ENCODE results near the gene SERPINB11.

DNA sequence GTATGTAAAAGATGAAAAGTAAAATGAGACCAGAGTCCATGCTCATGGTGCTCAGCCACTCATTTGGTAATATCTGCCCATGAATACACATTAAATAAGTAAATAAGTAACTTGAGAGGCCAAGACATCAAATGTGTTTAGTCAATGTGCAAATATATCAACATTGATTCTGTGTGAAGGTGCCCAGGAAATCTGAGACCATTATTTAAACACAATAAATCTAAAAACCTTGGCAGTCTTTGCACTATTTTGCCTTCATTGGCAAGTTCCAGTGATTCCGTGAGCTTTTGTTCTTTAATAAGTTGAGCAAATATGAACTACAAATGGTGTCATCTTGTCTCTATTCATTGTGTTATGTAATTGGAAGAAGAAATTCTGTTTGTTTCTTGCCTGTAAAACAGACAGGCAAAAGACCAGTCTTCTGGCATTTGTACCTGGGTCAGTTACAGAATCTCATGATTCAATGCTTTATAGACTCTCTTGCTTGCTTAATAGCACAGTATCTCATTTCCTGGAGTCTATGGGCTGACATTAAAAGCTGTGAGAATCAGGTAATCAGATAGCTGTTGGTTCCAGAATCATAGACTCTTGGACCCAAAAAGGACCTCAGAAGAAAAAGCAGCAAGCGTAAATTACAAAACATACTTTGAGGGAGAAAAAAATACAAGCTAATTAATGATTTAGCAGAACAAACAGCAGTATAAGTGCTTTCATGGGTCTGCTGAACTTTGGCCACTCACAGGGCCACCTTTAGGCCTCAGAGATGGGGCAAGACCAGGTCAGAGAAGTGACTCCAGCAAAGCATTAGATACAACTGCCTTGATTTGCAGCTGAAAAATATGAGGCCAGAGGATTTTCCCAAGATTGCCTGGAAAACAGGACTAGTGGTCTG is 21.1 kb upstream of the SERPINB11 start:
- TF ChIP-seq, protein P1, sequence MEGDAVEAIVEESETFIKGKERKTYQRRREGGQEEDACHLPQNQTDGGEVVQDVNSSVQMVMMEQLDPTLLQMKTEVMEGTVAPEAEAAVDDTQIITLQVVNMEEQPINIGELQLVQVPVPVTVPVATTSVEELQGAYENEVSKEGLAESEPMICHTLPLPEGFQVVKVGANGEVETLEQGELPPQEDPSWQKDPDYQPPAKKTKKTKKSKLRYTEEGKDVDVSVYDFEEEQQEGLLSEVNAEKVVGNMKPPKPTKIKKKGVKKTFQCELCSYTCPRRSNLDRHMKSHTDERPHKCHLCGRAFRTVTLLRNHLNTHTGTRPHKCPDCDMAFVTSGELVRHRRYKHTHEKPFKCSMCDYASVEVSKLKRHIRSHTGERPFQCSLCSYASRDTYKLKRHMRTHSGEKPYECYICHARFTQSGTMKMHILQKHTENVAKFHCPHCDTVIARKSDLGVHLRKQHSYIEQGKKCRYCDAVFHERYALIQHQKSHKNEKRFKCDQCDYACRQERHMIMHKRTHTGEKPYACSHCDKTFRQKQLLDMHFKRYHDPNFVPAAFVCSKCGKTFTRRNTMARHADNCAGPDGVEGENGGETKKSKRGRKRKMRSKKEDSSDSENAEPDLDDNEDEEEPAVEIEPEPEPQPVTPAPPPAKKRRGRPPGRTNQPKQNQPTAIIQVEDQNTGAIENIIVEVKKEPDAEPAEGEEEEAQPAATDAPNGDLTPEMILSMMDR (IDR thresholded peaks at IDR 0.05), result no peak
- TF ChIP-seq EZH2 (IDR thresholded peaks at IDR 0.05; ENCODE audit: borderline replicate concordance, insufficient read depth, low read depth, low read length, poor library complexity, severe bottlenecking), result no peak

All from B cell (primary cell).